K562 (cell line): ENCODE results near the gene TIGAR. TPM values are rescaled to one million over a fixed set of nuclear protein-coding genes. Genes with fewer than 3 reads are reported as not detected.

Source experiments
- CHD4 ChIP-seq: fragments of 200-600 bp; sonication (generic); IDR thresholded peaks from 3 replicates; pipeline ENCODE4 v1.6.1; 2012; ENCODE audit warnings: low read depth, mild to moderate bottlenecking, mixed read lengths, low read length, inconsistent platforms; ENCODE audit not compliant: insufficient read depth, insufficient replicate concordance, poor library complexity, severe bottlenecking
- HINFP ChIP-seq: fragments of 450-650 bp; conservative IDR thresholded peaks from 2 replicates; pipeline ENCODE4 v1.6.1; 2016; ENCODE audit warnings: missing genetic modification characterization, low read depth, mild to moderate bottlenecking, control low read depth, missing compliant biosample characterization
- JUNB ChIP-seq: fragments of 450-650 bp; formaldehyde crosslinking; conservative IDR thresholded peaks from 2 replicates; pipeline ENCODE4 v1.4.0; 2020; ENCODE audit warnings: mild to moderate bottlenecking
- JUND ChIP-seq, 2 experiments: IDR thresholded peaks; 2 replicates in 1 of 2; 3 replicates in 1 of 2; pipeline ENCODE4 v1.6.1; 2011; ENCODE audit warnings: borderline replicate concordance in 2 of 2, low read depth in 2 of 2, low read length in 2 of 2, improper control_type of control experiment in 1 of 2, missing biosample characterization in 1 of 2, missing genetic modification characterization in 1 of 2, missing genetic modification reagents in 1 of 2
- LEF1 ChIP-seq: fragments of 450-650 bp; IDR thresholded peaks from 2 replicates; pipeline ENCODE4 v1.6.1; 2016; ENCODE audit warnings: mild to moderate bottlenecking
- NCOR1 ChIP-seq: fragments of 450-650 bp; IDR thresholded peaks from 2 replicates; pipeline ENCODE4 v1.6.1; 2016; ENCODE audit warnings: mild to moderate bottlenecking, moderate library complexity
- NUFIP1 ChIP-seq: fragments of 450-650 bp; IDR thresholded peaks from 2 replicates; pipeline ENCODE4 v1.6.1; 2018; ENCODE audit not compliant: partially characterized antibody
- PHTF2 ChIP-seq: fragments of 250-450 bp; sonication (Bioruptor Pico); IDR thresholded peaks from 2 replicates; pipeline ENCODE4 v1.5.0; 2021; ENCODE audit warnings: mild to moderate bottlenecking
- TAL1 ChIP-seq: fragments of 450-650 bp; IDR thresholded peaks from 2 replicates; pipeline ENCODE4 v1.6.1; 2016; ENCODE audit warnings: mild to moderate bottlenecking
- TCF7 ChIP-seq: sonication (generic); IDR thresholded peaks from 2 replicates; pipeline ENCODE4 v1.6.1; 2016; ENCODE audit warnings: antibody characterized with exemption, borderline replicate concordance
- TSC22D4 ChIP-seq: fragments of 450-650 bp; IDR thresholded peaks from 2 replicates; pipeline ENCODE4 v1.6.1; 2016; ENCODE audit warnings: missing genetic modification characterization, missing biosample characterization, control low read depth
- ZC3H8 ChIP-seq: fragments of 450-650 bp; IDR thresholded peaks from 2 replicates; pipeline ENCODE4 v1.6.1; 2017
- ZMIZ1 ChIP-seq, 2 experiments: fragments of 150-350 bp in 1 of 2; IDR thresholded peaks; 2 replicates each; pipeline ENCODE4 v1.6.1; 2012 to 2016; ENCODE audit warnings: low read depth in 2 of 2, low read length in 2 of 2, mild to moderate bottlenecking in 1 of 2, moderate library complexity in 1 of 2
- ZNF134 ChIP-seq: fragments of 250-450 bp; sonication (Bioruptor Pico); conservative IDR thresholded peaks from 2 replicates; pipeline ENCODE4 v1.4.0; 2020
- ZNF23 ChIP-seq: fragments of 250-450 bp; sonication (Bioruptor Pico); IDR thresholded peaks from 2 replicates; pipeline ENCODE4 v1.4.0; 2020; ENCODE audit warnings: mild to moderate bottlenecking
- ZNF561 ChIP-seq: fragments of 450-650 bp; formaldehyde crosslinking; conservative IDR thresholded peaks from 2 replicates; pipeline ENCODE4 v1.4.0; 2020; ENCODE audit warnings: mild to moderate bottlenecking, moderate library complexity
- polyA plus RNA-seq, 8 experiments: library from polyadenylated mRNA; depleted of rRNA in 4 of 8; stranded (reverse) in 5 of 8; unstranded in 3 of 8; fragments of >200 nt; fragmentation: Nextera tagmentation in 2 of 8; fragmentation: Illumina TruSeq in 1 of 8; extraction: Ambion mirVana in 2 of 8; extraction: Trizol in 1 of 8; gene quantifications; 2 replicates each; pipeline versions ENCODE4 v1.2.1 to v1.2.3, GENCODE V29; 2011 to 2014; ENCODE audit warnings: inconsistent platforms in 1 of 8, missing spikeins in 1 of 8
- total RNA-seq, 7 experiments: library from RNA; depleted of rRNA in 6 of 7; stranded (reverse); fragments of >200 nt in 6 of 7; fragmentation: Illumina TruSeq in 2 of 7; extraction: Trizol in 2 of 7; gene quantifications; 2 replicates each; pipeline versions ENCODE4 v1.2.1 to v1.2.3, GENCODE V29; 2011 to 2021; ENCODE audit warnings: low replicate concordance in 1 of 7
- TF ChIP-seq, protein P1 (sequence below): IDR thresholded peaks from 2 replicates; pipeline ENCODE4 v1.6.1; 2011; ENCODE audit not compliant: insufficient read length; ENCODE audit errors: extremely low read depth
- TF ChIP-seq, protein P2 (sequence below): fragments of 250-450 bp; sonication (Bioruptor Pico); IDR thresholded peaks from 2 replicates; pipeline ENCODE4 v1.5.0; 2022; ENCODE audit warnings: mild to moderate bottlenecking

The TIGAR gene
- total and polyA plus RNA-seq, 9 of the 15 experiments (the other 6 are each of a cell fraction or from before 2014, with no cell fraction given): 0.11 to 1.0 (median 0.53) TPM; not detected in 2

GRCh38 chr12:4388662-4389061, 67.6 kb downstream of the TIGAR start (continued):
- no peak for TF ChIP-seq HINFP
- peak; percentile 91 for TF ChIP-seq LEF1
- TF ChIP-seq TCF7: no peak
- no peak for TF ChIP-seq ZC3H8
- no peak for TF ChIP-seq PHTF2 (CRISPR knock-in tag)
- no peak for TF ChIP-seq ZNF134
- TF ChIP-seq NUFIP1: no peak
- TF ChIP-seq JUND (IDR thresholded peaks at IDR 0.05; ENCODE audit: borderline replicate concordance, low read depth, low read length): peak; percentile 49
- peak; percentile 39; the same call in 1 of the 3 replicates for TF ChIP-seq JUND (tag; IDR thresholded peaks at IDR 0.05; ENCODE audit: borderline replicate concordance, low read depth, low read length)
- TF ChIP-seq CHD4: no peak
- TF ChIP-seq TAL1: peak; percentile 83
- TF ChIP-seq, protein P1, sequence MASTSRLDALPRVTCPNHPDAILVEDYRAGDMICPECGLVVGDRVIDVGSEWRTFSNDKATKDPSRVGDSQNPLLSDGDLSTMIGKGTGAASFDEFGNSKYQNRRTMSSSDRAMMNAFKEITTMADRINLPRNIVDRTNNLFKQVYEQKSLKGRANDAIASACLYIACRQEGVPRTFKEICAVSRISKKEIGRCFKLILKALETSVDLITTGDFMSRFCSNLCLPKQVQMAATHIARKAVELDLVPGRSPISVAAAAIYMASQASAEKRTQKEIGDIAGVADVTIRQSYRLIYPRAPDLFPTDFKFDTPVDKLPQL: no peak
- TF ChIP-seq NCOR1: peak; percentile 93
- TF ChIP-seq TSC22D4: no peak
- TF ChIP-seq, protein P2, sequence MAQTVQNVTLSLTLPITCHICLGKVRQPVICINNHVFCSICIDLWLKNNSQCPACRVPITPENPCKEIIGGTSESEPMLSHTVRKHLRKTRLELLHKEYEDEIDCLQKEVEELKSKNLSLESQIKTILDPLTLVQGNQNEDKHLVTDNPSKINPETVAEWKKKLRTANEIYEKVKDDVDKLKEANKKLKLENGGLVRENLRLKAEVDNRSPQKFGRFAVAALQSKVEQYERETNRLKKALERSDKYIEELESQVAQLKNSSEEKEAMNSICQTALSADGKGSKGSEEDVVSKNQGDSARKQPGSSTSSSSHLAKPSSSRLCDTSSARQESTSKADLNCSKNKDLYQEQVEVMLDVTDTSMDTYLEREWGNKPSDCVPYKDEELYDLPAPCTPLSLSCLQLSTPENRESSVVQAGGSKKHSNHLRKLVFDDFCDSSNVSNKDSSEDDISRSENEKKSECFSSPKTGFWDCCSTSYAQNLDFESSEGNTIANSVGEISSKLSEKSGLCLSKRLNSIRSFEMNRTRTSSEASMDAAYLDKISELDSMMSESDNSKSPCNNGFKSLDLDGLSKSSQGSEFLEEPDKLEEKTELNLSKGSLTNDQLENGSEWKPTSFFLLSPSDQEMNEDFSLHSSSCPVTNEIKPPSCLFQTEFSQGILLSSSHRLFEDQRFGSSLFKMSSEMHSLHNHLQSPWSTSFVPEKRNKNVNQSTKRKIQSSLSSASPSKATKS (CRISPR knock-in tag): no peak
- TF ChIP-seq JUNB: no peak
- TF ChIP-seq ZNF23 (CRISPR knock-in tag): no peak
- no peak for TF ChIP-seq ZMIZ1 (IDR thresholded peaks at IDR 0.05; ENCODE audit: low read depth in 2 of 2, low read length in 2 of 2)
- no peak for TF ChIP-seq ZNF561 (CRISPR knock-in tag)
